ENCODE measurements around the gene GRIN3B.

The GRIN3B gene

GRCh38 chr19:1058112-1058511, 57.9 kb downstream of the GRIN3B start:
- no peak overlapping the region for H2AFZ ChIP-seq (ENCODE audit: low read depth, low read length)
- H3K4me2 ChIP-seq (ENCODE audit: low read length), result no peak overlapping the region
- no peaks in the 10 kb centered on the region for H3K9me3 ChIP-seq (ENCODE audit: insufficient read depth, low read length)
- peaks cover 17% of the 10 kb centered on the region for H3K36me3 ChIP-seq (replicated peaks; ENCODE audit: low read depth, low read length)
- no peaks in the 10 kb centered on the region for H3K27me3 ChIP-seq (ENCODE audit: low read depth, low read length)
- H3K79me2 ChIP-seq (ENCODE audit: low read length), result no peaks in the 10 kb centered on the region
- no peaks in the 10 kb centered on the region for H4K20me1 ChIP-seq (ENCODE audit: insufficient read depth, low read length)
- H3K9ac ChIP-seq (ENCODE audit: low read length), result no peak overlapping the region
- no peak for TF ChIP-seq EZH2phosphoT487 (IDR thresholded peaks at IDR 0.05; ENCODE audit: low read depth)
- TF ChIP-seq, protein P1, sequence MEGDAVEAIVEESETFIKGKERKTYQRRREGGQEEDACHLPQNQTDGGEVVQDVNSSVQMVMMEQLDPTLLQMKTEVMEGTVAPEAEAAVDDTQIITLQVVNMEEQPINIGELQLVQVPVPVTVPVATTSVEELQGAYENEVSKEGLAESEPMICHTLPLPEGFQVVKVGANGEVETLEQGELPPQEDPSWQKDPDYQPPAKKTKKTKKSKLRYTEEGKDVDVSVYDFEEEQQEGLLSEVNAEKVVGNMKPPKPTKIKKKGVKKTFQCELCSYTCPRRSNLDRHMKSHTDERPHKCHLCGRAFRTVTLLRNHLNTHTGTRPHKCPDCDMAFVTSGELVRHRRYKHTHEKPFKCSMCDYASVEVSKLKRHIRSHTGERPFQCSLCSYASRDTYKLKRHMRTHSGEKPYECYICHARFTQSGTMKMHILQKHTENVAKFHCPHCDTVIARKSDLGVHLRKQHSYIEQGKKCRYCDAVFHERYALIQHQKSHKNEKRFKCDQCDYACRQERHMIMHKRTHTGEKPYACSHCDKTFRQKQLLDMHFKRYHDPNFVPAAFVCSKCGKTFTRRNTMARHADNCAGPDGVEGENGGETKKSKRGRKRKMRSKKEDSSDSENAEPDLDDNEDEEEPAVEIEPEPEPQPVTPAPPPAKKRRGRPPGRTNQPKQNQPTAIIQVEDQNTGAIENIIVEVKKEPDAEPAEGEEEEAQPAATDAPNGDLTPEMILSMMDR (IDR thresholded peaks at IDR 0.05; ENCODE audit: low read depth, low read length), result no peak
- H3K27ac ChIP-seq (ENCODE audit: low read length), result no peak overlapping the region
- no peak overlapping the region for H3K4me3 ChIP-seq (ENCODE audit: low read length)
- H3K4me1 ChIP-seq (ENCODE audit: low read length), result no peaks in the 10 kb centered on the region

Measured in OCI-LY3 (cell line).